Activated naive CD8-positive, alpha-beta T cell (primary cell): ENCODE data around the gene SRGAP2.
"Not testable (repeated sequence)": the region's sequence is repeated elsewhere in the genome, so short reads cannot be mapped to it uniquely, and the experiment has no call there.

Experiments used
- H3K27ac Mint-ChIP-seq: one replicate; pipeline ENCODE4 v1.8.0; 2021; ENCODE audit warnings: mixed read lengths
- H3K27me3 Mint-ChIP-seq: one replicate; pipeline ENCODE4 v1.8.0; 2021; ENCODE audit warnings: mixed read lengths
- H3K36me3 Mint-ChIP-seq: one replicate; pipeline ENCODE4 v1.8.0; 2021; ENCODE audit warnings: mixed read lengths
- H3K4me1 Mint-ChIP-seq: one replicate; pipeline ENCODE4 v1.8.0; 2021; ENCODE audit warnings: low read depth, mixed read lengths
- H3K4me3 Mint-ChIP-seq: one replicate; pipeline ENCODE4 v1.8.0; 2021; ENCODE audit warnings: mild to moderate bottlenecking, mixed read lengths
- H3K9me3 Mint-ChIP-seq: one replicate; pipeline ENCODE4 v1.8.0; 2021; ENCODE audit warnings: low read depth, mixed read lengths

The SRGAP2 gene

DNA sequence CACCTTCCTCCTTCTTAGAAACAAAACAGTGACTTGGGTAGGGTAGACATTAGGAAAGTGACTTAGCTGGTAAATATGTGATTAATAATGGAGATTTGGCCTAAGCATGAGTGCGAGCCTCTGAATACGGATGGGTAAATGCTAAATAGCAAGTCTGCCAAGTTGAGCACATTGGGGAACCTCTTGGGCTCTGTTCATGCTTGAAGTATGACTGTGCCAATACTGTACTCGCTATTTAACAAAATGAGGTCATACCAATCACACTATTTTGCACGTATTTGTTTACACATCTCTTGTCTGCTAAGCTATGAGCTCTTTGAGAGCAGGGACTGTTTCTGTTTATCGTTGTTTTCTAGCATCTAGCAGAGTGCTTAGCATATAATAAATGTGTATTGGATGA is 23.5 kb downstream of the SRGAP2 start:
- H3K4me3 Mint-ChIP-seq, H3K4me1 Mint-ChIP-seq, H3K27me3 Mint-ChIP-seq, H3K36me3 Mint-ChIP-seq, H3K27ac Mint-ChIP-seq, H3K9me3 Mint-ChIP-seq: not testable (repeated sequence)

DNA sequence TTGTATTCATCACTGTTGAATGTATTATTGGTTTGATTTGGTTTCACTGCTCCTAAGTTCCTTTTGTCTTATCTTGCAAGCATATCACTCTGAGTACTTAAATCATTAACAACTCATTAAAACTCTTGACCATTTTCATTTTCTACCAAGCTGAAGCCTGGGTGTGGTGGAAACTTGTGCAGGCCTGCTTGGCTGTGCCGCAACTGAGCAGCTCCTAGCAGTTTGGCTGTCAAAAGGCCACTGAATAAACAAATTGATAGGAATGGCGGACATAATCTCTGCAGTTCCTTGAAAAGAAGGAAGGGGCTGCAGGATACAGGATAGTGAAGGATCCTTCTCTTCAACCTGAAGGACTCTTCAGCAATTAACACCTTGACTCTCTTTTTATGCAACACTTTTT is 25.9 kb downstream of the SRGAP2 start:
- H3K4me3 Mint-ChIP-seq, H3K27me3 Mint-ChIP-seq, H3K4me1 Mint-ChIP-seq, H3K9me3 Mint-ChIP-seq, H3K27ac Mint-ChIP-seq, H3K36me3 Mint-ChIP-seq: not testable (repeated sequence)

DNA sequence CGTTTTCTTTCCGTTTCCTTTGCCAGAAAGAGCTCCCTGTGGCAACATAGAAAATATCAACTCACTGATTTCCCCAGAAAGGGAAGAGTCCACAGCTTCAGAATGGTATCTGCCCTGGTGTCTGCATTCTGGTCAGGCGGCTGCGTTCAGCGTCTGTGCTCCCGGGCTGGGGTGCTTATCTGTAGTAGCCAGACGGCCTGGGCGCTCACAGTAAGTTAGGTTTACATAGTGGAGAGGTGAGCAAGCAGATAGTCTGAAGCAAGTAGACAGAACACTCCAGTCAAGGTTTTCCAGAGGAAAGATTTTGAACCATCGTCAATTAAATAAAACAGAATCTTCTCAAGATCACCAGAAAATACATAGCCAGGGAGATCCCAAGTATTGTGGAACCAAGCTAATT is 28.6 kb downstream of the SRGAP2 start:
- not testable (repeated sequence) for H3K27me3 Mint-ChIP-seq, H3K4me1 Mint-ChIP-seq, H3K9me3 Mint-ChIP-seq, H3K27ac Mint-ChIP-seq, H3K4me3 Mint-ChIP-seq, H3K36me3 Mint-ChIP-seq

DNA sequence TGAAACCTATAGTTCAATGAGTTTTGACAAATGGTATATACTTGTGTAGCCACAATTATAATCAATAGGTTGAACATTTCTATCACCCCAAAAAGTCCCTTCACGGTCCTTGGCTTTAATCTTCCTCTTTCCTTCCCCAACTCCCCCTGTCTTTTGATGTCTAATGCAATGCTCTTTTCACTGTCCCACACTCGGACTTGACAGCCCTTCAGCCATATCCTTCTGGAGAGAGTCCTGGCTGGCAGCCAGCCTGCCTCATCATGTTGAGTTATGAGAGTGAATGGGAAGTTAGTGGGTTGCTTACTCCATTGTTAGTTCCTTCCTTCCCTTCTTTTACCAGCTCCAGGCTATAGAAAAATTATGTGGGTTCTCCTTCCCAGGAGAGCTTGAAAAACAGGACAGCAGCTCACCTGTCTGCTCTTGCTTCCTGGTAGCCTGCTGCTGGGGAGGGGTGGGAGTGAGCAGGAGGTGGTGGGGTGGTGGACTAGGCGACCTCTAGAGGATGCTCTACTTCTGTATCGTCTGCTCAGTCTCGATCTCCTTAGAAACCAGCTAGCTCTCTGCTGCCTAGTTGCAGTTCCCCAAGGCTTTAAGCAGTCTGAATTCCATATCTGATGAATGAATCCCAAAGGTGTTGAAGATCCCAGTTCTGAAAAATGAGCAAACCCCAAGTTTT is 29.8 kb downstream of the SRGAP2 start:
- H3K36me3 Mint-ChIP-seq, H3K27me3 Mint-ChIP-seq, H3K9me3 Mint-ChIP-seq, H3K27ac Mint-ChIP-seq, H3K4me1 Mint-ChIP-seq, H3K4me3 Mint-ChIP-seq: not testable (repeated sequence)

DNA sequence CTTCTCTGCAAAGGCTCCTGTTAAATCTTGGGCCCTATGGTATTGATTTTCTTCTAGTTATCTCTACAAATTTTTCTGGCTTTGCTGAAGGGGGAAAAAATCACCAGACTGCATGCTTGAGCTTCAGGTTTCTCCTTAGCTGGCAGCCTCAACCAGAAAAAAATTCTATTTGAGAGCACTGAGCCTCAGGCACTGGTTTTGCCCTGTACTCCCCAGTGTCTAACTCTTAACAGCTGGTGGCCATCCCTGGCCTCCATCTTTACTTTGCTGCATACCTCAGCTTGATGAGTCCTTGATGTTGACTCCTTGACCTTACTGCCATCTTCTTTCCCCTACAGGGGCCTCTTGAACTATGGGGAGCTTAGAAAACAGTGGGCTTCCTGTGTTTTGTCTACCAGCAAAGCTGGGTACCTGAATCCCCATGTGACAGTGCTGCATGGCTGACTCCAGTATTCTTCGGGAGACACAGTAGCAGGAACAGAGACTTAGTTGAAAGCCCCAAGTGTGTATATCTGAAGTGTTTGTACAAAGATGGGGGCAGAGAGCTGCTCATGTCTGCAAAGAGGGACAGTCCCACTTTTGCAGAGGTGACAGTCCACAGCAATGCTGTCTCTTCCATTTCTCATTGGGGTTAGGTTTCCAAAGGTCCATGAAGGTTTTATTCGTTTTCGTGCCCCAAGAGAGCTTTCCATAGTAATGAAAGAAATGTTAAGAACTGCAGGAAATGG is 31.0 kb downstream of the SRGAP2 start:
- not testable (repeated sequence) for H3K27ac Mint-ChIP-seq, H3K4me1 Mint-ChIP-seq, H3K9me3 Mint-ChIP-seq

DNA sequence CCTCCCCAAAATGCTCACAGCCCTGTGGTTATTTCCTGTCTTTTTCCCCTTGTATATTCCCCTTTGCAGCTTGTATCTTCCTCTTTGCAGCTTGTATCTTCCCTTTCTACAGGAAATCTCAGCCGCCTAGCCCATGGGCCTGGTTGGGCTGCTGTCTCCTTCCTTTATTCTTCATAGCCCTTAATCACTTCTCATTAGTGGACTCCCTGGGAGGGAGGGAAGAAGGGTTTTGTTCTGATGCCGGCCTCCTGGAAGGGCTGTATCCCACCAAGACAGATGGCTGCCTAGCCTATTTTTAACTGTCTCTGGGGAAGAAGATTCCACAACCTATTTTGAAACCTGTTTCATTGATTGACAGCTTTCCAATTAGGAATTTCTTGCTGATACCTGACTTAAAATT is 31.8 kb downstream of the SRGAP2 start:
- H3K4me1 Mint-ChIP-seq, H3K27ac Mint-ChIP-seq, H3K4me3 Mint-ChIP-seq, H3K9me3 Mint-ChIP-seq, H3K36me3 Mint-ChIP-seq, H3K27me3 Mint-ChIP-seq: not testable (repeated sequence)

More for the DNA sequence above, 31.0 kb downstream of the SRGAP2 start:
- H3K27me3 Mint-ChIP-seq, H3K4me3 Mint-ChIP-seq, H3K36me3 Mint-ChIP-seq: not testable (repeated sequence)

DNA sequence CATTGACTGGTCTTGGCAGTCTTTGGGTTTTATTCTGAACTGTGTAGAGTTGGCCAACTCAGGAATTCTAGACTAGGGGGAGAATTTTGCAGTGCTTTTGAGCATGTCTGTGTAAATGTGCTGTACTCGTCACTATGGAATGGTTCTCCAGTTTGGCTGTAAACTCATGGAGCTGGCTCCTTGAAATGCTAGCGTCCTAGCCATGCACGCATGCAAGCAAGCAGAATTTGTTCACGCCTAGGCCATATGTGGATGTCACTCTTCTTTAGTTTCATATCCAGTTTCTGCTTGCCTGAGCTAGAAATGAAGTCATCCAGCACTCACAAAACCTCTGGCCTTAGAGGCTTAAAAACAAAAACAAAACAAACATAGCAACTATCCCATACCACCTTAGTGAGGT is 36.9 kb downstream of the SRGAP2 start:
- not testable (repeated sequence) for H3K27me3 Mint-ChIP-seq, H3K4me1 Mint-ChIP-seq, H3K9me3 Mint-ChIP-seq, H3K36me3 Mint-ChIP-seq, H3K27ac Mint-ChIP-seq, H3K4me3 Mint-ChIP-seq

DNA sequence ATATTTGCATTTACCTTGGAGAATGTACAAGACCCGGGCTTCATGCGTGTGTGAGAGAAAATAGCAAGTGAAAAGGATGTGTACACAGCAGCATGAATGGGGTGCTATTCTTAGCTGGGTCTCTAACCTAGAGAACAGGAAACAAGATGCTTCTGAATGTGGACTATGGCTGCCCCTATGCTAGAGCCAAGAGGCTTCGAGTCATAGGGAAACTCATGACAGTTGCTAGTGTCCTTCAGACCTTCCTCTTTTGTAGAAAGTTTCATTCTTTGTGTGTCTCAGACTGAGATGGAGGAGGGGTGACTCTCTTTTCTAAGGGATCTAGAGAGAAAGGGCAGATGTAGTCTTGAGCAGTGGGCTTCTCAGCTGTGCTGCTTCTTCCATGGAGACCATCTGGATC is 40.0 kb downstream of the SRGAP2 start:
- not testable (repeated sequence) for H3K36me3 Mint-ChIP-seq, H3K9me3 Mint-ChIP-seq, H3K4me1 Mint-ChIP-seq, H3K4me3 Mint-ChIP-seq, H3K27ac Mint-ChIP-seq, H3K27me3 Mint-ChIP-seq

DNA sequence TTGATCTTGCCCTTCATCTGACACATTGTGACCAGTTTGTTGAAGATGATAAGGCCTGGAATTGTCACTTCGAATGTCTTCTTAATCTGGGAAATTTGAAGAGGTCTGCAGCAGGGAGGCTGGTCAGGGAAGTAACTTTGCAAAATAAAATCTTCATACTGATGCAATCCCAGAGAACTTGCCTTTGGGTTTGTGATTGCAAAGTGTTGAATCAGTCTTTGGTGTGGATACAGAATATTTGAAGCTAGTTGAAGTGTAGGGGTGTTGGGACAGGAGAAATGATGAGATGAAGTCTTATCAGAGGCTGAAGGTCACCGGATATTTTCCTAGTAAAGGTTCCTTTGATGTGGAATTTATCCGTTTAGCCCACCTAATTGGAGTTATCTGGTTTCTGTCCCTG is 42.1 kb downstream of the SRGAP2 start:
- not testable (repeated sequence) for H3K4me1 Mint-ChIP-seq, H3K9me3 Mint-ChIP-seq, H3K36me3 Mint-ChIP-seq, H3K27ac Mint-ChIP-seq, H3K27me3 Mint-ChIP-seq, H3K4me3 Mint-ChIP-seq

DNA sequence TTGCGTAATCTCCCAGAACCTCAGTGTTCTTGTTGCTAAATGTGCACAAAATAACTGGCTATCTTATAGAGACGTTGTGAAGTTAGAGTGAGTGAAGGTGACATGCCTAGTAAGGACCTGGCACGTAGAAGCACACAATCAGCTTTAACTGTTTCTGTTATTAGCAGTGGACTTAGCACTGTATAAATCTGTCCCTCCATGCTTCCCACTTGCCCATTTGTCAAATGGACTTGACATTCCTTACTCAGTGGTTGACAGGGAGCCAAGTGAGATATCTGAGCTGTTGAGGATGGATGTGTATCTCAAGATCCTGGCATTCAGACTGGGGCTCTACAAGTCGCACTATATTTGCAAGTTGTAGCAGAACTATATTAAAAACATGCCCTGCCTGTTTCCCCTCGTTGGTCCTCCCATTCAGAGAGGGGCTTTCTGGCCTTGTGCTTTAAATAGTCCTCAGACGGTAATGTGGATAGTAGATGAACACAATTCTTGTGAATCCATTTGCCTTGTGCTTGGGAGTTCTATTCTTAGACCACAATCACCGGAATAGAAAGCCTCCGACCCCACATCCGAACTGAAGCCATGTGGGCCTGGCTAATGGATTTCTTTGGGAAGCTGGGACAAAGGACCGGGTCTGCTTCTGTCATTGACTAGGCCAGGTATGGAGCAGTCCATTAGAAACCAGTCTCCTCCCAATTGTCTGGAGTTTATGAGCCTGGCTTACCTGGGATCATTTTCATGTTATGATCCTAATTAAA is 43.0 kb downstream of the SRGAP2 start:
- H3K4me1 Mint-ChIP-seq, H3K9me3 Mint-ChIP-seq, H3K27ac Mint-ChIP-seq, H3K36me3 Mint-ChIP-seq, H3K27me3 Mint-ChIP-seq, H3K4me3 Mint-ChIP-seq: not testable (repeated sequence)

DNA sequence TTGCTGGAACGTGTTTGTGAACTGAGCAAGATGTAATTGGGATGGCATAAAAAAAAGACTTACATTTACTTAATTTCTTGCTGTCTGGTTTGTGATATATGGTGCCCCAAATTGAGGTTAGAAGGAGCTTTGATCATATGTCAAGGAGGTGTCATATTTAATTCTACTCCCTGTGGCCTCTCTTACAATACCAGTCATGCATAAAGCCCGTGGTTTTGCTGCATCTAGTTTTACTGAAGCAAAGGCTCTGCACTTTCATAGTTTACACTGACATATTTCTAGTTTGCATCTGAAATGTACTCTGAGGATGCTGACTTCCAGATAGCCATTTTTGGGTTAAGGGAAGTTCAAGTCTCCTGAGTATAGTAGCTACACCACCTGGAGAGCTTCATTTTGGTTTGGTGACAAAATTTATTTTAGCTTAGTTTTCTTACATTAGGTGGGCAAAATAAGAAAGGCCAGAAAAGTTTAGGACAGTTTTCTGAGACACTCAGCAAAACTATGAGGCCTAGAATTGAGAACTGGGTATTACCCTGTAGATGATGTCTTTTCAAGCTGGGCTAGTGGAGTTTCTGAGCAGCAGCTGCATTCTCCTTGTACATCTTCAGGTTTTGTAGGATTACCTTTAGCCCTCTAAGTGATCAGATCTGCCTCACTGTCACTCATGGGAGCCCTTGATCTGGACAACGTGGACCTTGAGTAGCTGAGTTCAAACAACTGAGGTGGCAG is 47.8 kb downstream of the SRGAP2 start:
- not testable (repeated sequence) for H3K9me3 Mint-ChIP-seq, H3K36me3 Mint-ChIP-seq, H3K4me3 Mint-ChIP-seq, H3K27me3 Mint-ChIP-seq, H3K4me1 Mint-ChIP-seq, H3K27ac Mint-ChIP-seq

DNA sequence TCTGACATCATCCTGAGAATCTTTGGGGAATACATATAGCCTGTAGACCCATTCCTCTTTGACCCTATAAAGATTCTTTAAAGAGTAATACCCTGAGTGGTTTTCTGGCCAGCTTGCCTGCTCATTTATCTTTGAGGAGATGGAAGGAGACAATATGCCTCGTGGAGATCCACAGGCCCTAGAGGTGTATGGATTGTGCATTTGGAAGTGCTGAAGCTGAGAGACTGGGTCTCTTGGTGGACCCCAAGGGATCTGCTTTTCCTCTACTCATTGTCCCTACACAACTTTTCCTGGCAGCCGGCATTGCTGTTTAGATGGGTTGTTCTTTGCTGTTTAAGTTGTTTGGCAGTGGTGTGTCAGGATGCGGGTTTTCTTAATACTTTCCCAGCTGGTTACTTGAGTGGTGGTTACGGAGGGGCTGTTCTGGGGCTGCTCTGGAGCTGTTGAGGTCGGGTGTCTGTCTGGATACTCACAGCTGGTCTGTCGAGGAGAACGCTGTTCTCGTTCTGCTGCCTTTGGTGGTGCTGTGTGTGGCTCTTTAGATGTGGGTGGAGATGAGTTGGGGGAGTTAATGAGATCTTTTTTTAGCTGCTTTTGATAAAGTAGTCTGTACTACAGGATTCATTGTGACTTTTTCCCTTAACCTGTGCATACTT is 49.5 kb downstream of the SRGAP2 start:
- H3K4me3 Mint-ChIP-seq = not testable (repeated sequence)

More for the DNA sequence above, 49.5 kb downstream of the SRGAP2 start:
- not testable (repeated sequence) for H3K36me3 Mint-ChIP-seq, H3K27ac Mint-ChIP-seq, H3K9me3 Mint-ChIP-seq, H3K4me1 Mint-ChIP-seq, H3K27me3 Mint-ChIP-seq
